Stimulated activated memory B cell treated with anti-CD40 and anti-IgM and Interleukin-4, amounts not matched to agents 10 μg/mL and 1 μg/mL and 100 μg/mL, for 72 hours (primary cell): ENCODE data around the gene PPIL4.
A peak's percentile ranks its signal among the peaks of the same experiment; 100 is the strongest.
"Not testable (repeated sequence)": the region's sequence is repeated elsewhere in the genome, so short reads cannot be mapped to it uniquely, and the experiment has no call there.

Experiments
- ATAC-seq: fragments of 150-1000 bp; cut with Tn5 transposase; 2 replicates; pipeline ENCODE4 v1.10.0; 2021
- H3K27ac Mint-ChIP-seq: one replicate; pipeline ENCODE4 v1.8.0; 2022; ENCODE audit warnings: mild to moderate bottlenecking, mixed read lengths
- H3K27me3 Mint-ChIP-seq: one replicate; pipeline ENCODE4 v1.8.0; 2022; ENCODE audit warnings: mixed read lengths
- H3K36me3 Mint-ChIP-seq: one replicate; pipeline ENCODE4 v1.8.0; 2022; ENCODE audit warnings: mixed read lengths
- H3K4me1 Mint-ChIP-seq: one replicate; pipeline ENCODE4 v1.8.0; 2022; ENCODE audit warnings: mixed read lengths
- H3K4me3 Mint-ChIP-seq: one replicate; pipeline ENCODE4 v1.8.0; 2022; ENCODE audit warnings: mild to moderate bottlenecking, moderate library complexity, mixed read lengths
- H3K9me3 Mint-ChIP-seq: one replicate; pipeline ENCODE4 v1.8.0; 2022; ENCODE audit warnings: mixed read lengths

The PPIL4 gene

GRCh38 chr6:149463781-149464180, 82.1 kb downstream of the PPIL4 start:
- no peaks in the 10 kb centered on the region for H3K9me3 Mint-ChIP-seq

GRCh38 chr6:149462712-149463111, 83.1 kb downstream of the PPIL4 start:
- not testable (repeated sequence) for ATAC-seq, H3K27me3 Mint-ChIP-seq, H3K9me3 Mint-ChIP-seq, H3K4me3 Mint-ChIP-seq
- Mint-ChIP-seq H3K27ac (peak overlapping the region; percentile 83), H3K36me3 (peaks cover 68% of the 10 kb centered on the region), H3K4me1 (peaks cover 63% of the 10 kb centered on the region)

More at GRCh38 chr6:149463781-149464180, 82.1 kb downstream of the PPIL4 start:
- peak overlapping the region; percentile 83 for H3K27ac Mint-ChIP-seq
- no peak for ATAC-seq
- H3K27me3 Mint-ChIP-seq = no peaks in the 10 kb centered on the region
- H3K4me1 Mint-ChIP-seq = peaks cover 74% of the 10 kb centered on the region
- H3K4me3 Mint-ChIP-seq = no peak overlapping the region
- peaks cover 58% of the 10 kb centered on the region for H3K36me3 Mint-ChIP-seq

- no peaks in the 10 kb centered on the region for H3K9me3 Mint-ChIP-seq
Observed at GRCh38 chr6:149461670-149462069, 84.2 kb downstream of the PPIL4 start.

GRCh38 chr6:149460249-149460648, 85.6 kb downstream of the PPIL4 start:
- not testable (repeated sequence) for H3K9me3 Mint-ChIP-seq, H3K4me3 Mint-ChIP-seq, H3K27me3 Mint-ChIP-seq, ATAC-seq, H3K27ac Mint-ChIP-seq
- Mint-ChIP-seq H3K4me1 (peaks cover 43% of the 10 kb centered on the region), H3K36me3 (peaks cover 77% of the 10 kb centered on the region)

More at GRCh38 chr6:149461670-149462069, 84.2 kb downstream of the PPIL4 start:
- ATAC-seq = no peak
- no peak overlapping the region for H3K27ac Mint-ChIP-seq
- peaks cover 55% of the 10 kb centered on the region for H3K4me1 Mint-ChIP-seq
- H3K27me3 Mint-ChIP-seq = no peaks in the 10 kb centered on the region
- peaks cover 78% of the 10 kb centered on the region for H3K36me3 Mint-ChIP-seq
- H3K4me3 Mint-ChIP-seq = no peak overlapping the region

GRCh38 chr6:149459761-149460160, 86.1 kb downstream of the PPIL4 start:
- ATAC-seq = no peak
- H3K27me3 Mint-ChIP-seq = no peaks in the 10 kb centered on the region
- H3K4me1 Mint-ChIP-seq = peaks cover 43% of the 10 kb centered on the region
- no peaks in the 10 kb centered on the region for H3K9me3 Mint-ChIP-seq
- no peak overlapping the region for H3K4me3 Mint-ChIP-seq
- no peak overlapping the region for H3K27ac Mint-ChIP-seq
- H3K36me3 Mint-ChIP-seq = peaks cover 76% of the 10 kb centered on the region

GRCh38 chr6:149458806-149459205, 87.0 kb downstream of the PPIL4 start:
- Mint-ChIP-seq H3K9me3 (no peaks in the 10 kb centered on the region), H3K36me3 (peaks cover 66% of the 10 kb centered on the region), H3K4me1 (peaks cover 34% of the 10 kb centered on the region), H3K27ac (no peak overlapping the region), H3K4me3 (no peak overlapping the region), H3K27me3 (no peaks in the 10 kb centered on the region)
- no peak for ATAC-seq

- Mint-ChIP-seq H3K27me3 (no peaks in the 10 kb centered on the region), H3K36me3 (peaks cover 60% of the 10 kb centered on the region), H3K27ac (no peak overlapping the region), H3K4me1 (peaks cover 28% of the 10 kb centered on the region), H3K4me3 (no peak overlapping the region), H3K9me3 (no peaks in the 10 kb centered on the region)
- ATAC-seq = no peak
Observed at GRCh38 chr6:149458196-149458595, 87.6 kb downstream of the PPIL4 start.

GRCh38 chr6:149457316-149457884, 88.4 kb downstream of the PPIL4 start:
- ATAC-seq = no peak
- H3K27me3 Mint-ChIP-seq = no peaks in the 10 kb centered on the region
- H3K4me3 Mint-ChIP-seq = no peak overlapping the region
- H3K9me3 Mint-ChIP-seq = no peaks in the 10 kb centered on the region
- no peak overlapping the region for H3K27ac Mint-ChIP-seq
- H3K4me1 Mint-ChIP-seq = peaks cover 20% of the 10 kb centered on the region
- peaks cover 52% of the 10 kb centered on the region for H3K36me3 Mint-ChIP-seq

- Mint-ChIP-seq H3K4me3 (no peak overlapping the region), H3K36me3 (peaks cover 49% of the 10 kb centered on the region), H3K27ac (no peak overlapping the region), H3K27me3 (no peaks in the 10 kb centered on the region), H3K9me3 (no peaks in the 10 kb centered on the region), H3K4me1 (peaks cover 16% of the 10 kb centered on the region)
- ATAC-seq = no peak
Observed at GRCh38 chr6:149456311-149457021, 89.4 kb downstream of the PPIL4 start.

- peaks cover 16% of the 10 kb centered on the region for H3K4me1 Mint-ChIP-seq
- peaks cover 42% of the 10 kb centered on the region for H3K36me3 Mint-ChIP-seq
- ATAC-seq = no peak
- H3K27ac Mint-ChIP-seq = peak overlapping the region; percentile 76
- H3K9me3 Mint-ChIP-seq = no peaks in the 10 kb centered on the region
- H3K27me3 Mint-ChIP-seq = no peaks in the 10 kb centered on the region
- H3K4me3 Mint-ChIP-seq = no peak overlapping the region
Observed at GRCh38 chr6:149455031-149455732, 90.7 kb downstream of the PPIL4 start.
